GM06990 (cell line): ENCODE data around the gene NCOA1.

Source experiments
- DNase-seq: peaks from one replicate; pipeline ENCODE4 v3.0.0-alpha.2; 2011; ENCODE audit not compliant: insufficient read length; ENCODE audit errors: extremely low read depth
- H3K27me3 ChIP-seq: replicated peaks from 2 replicates; pipeline ENCODE4 v1.6.0; 2011; ENCODE audit warnings: low read length; ENCODE audit not compliant: control insufficient read depth, insufficient read depth
- H3K36me3 ChIP-seq: 2 replicates; pipeline ENCODE4 v1.5.1; 2011; ENCODE audit warnings: low read length; ENCODE audit not compliant: control insufficient read depth, insufficient read depth
- H3K4me3 ChIP-seq: replicated peaks from 2 replicates; pipeline ENCODE4 v1.5.1; 2011; ENCODE audit warnings: low read depth, mild to moderate bottlenecking, control low read depth, low read length
- CTCF ChIP-seq: IDR thresholded peaks from 2 replicates; pipeline ENCODE4 v1.5.1; 2011; ENCODE audit warnings: low read length, control low read depth, mild to moderate bottlenecking, inconsistent platforms; ENCODE audit not compliant: insufficient read depth, poor library complexity, severe bottlenecking

The NCOA1 gene

GRCh38 chr2:24490181-24490689 lies 819 bp upstream of the NCOA1 start:
- Histone ChIP-seq H3K36me3 (no peaks in the 10 kb centered on the region), H3K27me3 (no peaks in the 10 kb centered on the region), H3K4me3 (peak overlapping the region; percentile 69)
- TF ChIP-seq CTCF, result no peak
- DNase-seq, result no peak

GRCh38 chr2:24491542-24492420 lies 727 bp downstream of the NCOA1 start:
- peak; percentile 68 for DNase-seq
- no peak for TF ChIP-seq CTCF
- H3K36me3 ChIP-seq, result no peaks in the 10 kb centered on the region
- H3K4me3 ChIP-seq, result peak overlapping the region; percentile 94
- H3K27me3 ChIP-seq, result no peaks in the 10 kb centered on the region

GRCh38 chr2:24492421-24493279 lies 1.6 kb downstream of the NCOA1 start:
- DNase-seq, result no peak
- Histone ChIP-seq H3K4me3 (peak overlapping the region; percentile 94), H3K36me3 (no peaks in the 10 kb centered on the region), H3K27me3 (no peaks in the 10 kb centered on the region)
- TF ChIP-seq CTCF, result no peak

GRCh38 chr2:24493713-24494112 lies 2.7 kb downstream of the NCOA1 start:
- no peak for TF ChIP-seq CTCF
- H3K27me3 ChIP-seq, result no peaks in the 10 kb centered on the region
- no peaks in the 10 kb centered on the region for H3K36me3 ChIP-seq
- DNase-seq, result no peak
- H3K4me3 ChIP-seq, result no peak overlapping the region

GRCh38 chr2:24494410-24494809 lies 3.4 kb downstream of the NCOA1 start:
- Histone ChIP-seq H3K27me3 (no peaks in the 10 kb centered on the region), H3K4me3 (no peak overlapping the region), H3K36me3 (no peaks in the 10 kb centered on the region)
- no peak for TF ChIP-seq CTCF
- no peak for DNase-seq
